Measurements from ENCODE around the gene C5orf52. TPM values are rescaled to one million over a fixed set of nuclear protein-coding genes. Genes with fewer than 3 reads are reported as not detected.

C5orf52 gene
- not detected for total RNA-seq

- ATAC-seq (peak; percentile 51 to 60), DNase-seq (ENCODE audit: low spot score in 2 of 2) (peak in 1 of 2 donors; percentile 35)
- Mint-ChIP-seq H3K27ac (peak within 1 kb of the TSS; percentile 29 to 67), H3K36me3 (peaks cover 14 to 18% of the 10 kb centered on the region in 2 donors), H3K9me3 (peaks cover under 1 to 6% of the 10 kb centered on the region in 2 donors)
These were observed at the start of gene C5orf52 for GRCh38 chr5:157670662-157671591. C5orf52 (plus strand) TSS chr5:157671533; CDS start chr5:157671615, 82 bp downstream.

- Mint-ChIP-seq H3K9me3 (peaks cover 0 to 26% of the 10 kb centered on the region in 2 donors), H3K27ac (no peak overlapping the region), H3K36me3 (peaks cover 0 to 9% of the 10 kb centered on the region in 2 donors)
- ATAC-seq (no peak), DNase-seq (ENCODE audit: low spot score in 2 of 2) (no peak)
These were observed 47.2 kb upstream of the C5orf52 start for GRCh38 chr5:157624144-157624543.

GRCh38 chr5:157626831-157627230, 44.5 kb upstream of the C5orf52 start:
- peaks cover 0 to 24% of the 10 kb centered on the region in 2 donors for H3K9me3 Mint-ChIP-seq
- no peaks in the 10 kb centered on the region for H3K36me3 Mint-ChIP-seq
- DNase-seq (ENCODE audit: low spot score in 2 of 2) (no peak), ATAC-seq (no peak)
- H3K27ac Mint-ChIP-seq, result no peak overlapping the region

- peaks cover 0 to 6% of the 10 kb centered on the region in 2 donors for H3K9me3 Mint-ChIP-seq
These were observed 41.0 kb upstream of the C5orf52 start for GRCh38 chr5:157630341-157630740.

GRCh38 chr5:157640406-157641066, 30.8 kb upstream of the C5orf52 start:
- Mint-ChIP-seq H3K36me3 (no peaks in the 10 kb centered on the region), H3K27ac (no peak overlapping the region), H3K9me3 (no peaks in the 10 kb centered on the region)
- DNase-seq (ENCODE audit: low spot score in 2 of 2), result no peak
- ATAC-seq, result no peak

More at GRCh38 chr5:157630341-157630740, 41.0 kb upstream of the C5orf52 start:
- no peaks in the 10 kb centered on the region for H3K36me3 Mint-ChIP-seq
- no peak overlapping the region for H3K27ac Mint-ChIP-seq
- ATAC-seq, result no peak
- DNase-seq (ENCODE audit: low spot score in 2 of 2), result no peak

GRCh38 chr5:157648275-157648990, 22.9 kb upstream of the C5orf52 start:
- Mint-ChIP-seq H3K36me3 (peaks cover 13 to 16% of the 10 kb centered on the region in 2 donors), H3K9me3 (peaks cover 12% of the 10 kb centered on the region in 2 donors), H3K27ac (no peak overlapping the region)
- ATAC-seq (no peak), DNase-seq (ENCODE audit: low spot score in 2 of 2) (no peak)

- no peak for DNase-seq (ENCODE audit: low spot score in 2 of 2)
- Mint-ChIP-seq H3K27ac (no peak overlapping the region), H3K36me3 (peaks cover 16 to 20% of the 10 kb centered on the region in 2 donors)
These were observed 22.2 kb upstream of the C5orf52 start for GRCh38 chr5:157649101-157649500.

GRCh38 chr5:157650991-157651611, 20.2 kb upstream of the C5orf52 start:
- ATAC-seq, result no peak
- DNase-seq (ENCODE audit: low spot score in 2 of 2), result no peak
- peaks cover 20 to 32% of the 10 kb centered on the region in 2 donors for H3K9me3 Mint-ChIP-seq
- H3K36me3 Mint-ChIP-seq, result peaks cover 21 to 34% of the 10 kb centered on the region in 2 donors
- peak overlapping the region in 1 of 2 donors; percentile 82 for H3K27ac Mint-ChIP-seq

More at GRCh38 chr5:157649101-157649500, 22.2 kb upstream of the C5orf52 start:
- no peak for ATAC-seq
- peaks cover 15% of the 10 kb centered on the region in 2 donors for H3K9me3 Mint-ChIP-seq

GRCh38 chr5:157651623-157652376, 19.5 kb upstream of the C5orf52 start:
- H3K27ac Mint-ChIP-seq, result peak overlapping the region; percentile 70 to 82
- DNase-seq (ENCODE audit: low spot score in 2 of 2), result peak; percentile 76 to 87
- peaks cover 21 to 41% of the 10 kb centered on the region in 2 donors for H3K36me3 Mint-ChIP-seq
- ATAC-seq, result peak; percentile 97 to 99
- peaks cover 25 to 38% of the 10 kb centered on the region in 2 donors for H3K9me3 Mint-ChIP-seq

GRCh38 chr5:157652377-157652692, 19.0 kb upstream of the C5orf52 start, which contains the start of gene SOX30:
SOX30 (minus strand) TSS chr5:157652438; CDS start chr5:157652078, 360 bp downstream.
- Mint-ChIP-seq H3K27ac (peak within 1 kb of the TSS; percentile 70 to 82), H3K36me3 (peaks cover 21 to 42% of the 10 kb centered on the region in 2 donors), H3K9me3 (peaks cover 25 to 38% of the 10 kb centered on the region in 2 donors)
- ATAC-seq (no peak), DNase-seq (ENCODE audit: low spot score in 2 of 2) (no peak)

GRCh38 chr5:157657516-157657915, 13.8 kb upstream of the C5orf52 start:
- ATAC-seq (no peak), DNase-seq (ENCODE audit: low spot score in 2 of 2) (no peak)
- Mint-ChIP-seq H3K36me3 (peaks cover 29 to 52% of the 10 kb centered on the region in 2 donors), H3K9me3 (peaks cover 20 to 54% of the 10 kb centered on the region in 2 donors), H3K27ac (no peak overlapping the region)

- no peak overlapping the region for H3K27ac Mint-ChIP-seq
- peaks cover 10 to 43% of the 10 kb centered on the region in 2 donors for H3K9me3 Mint-ChIP-seq
- ATAC-seq (no peak), DNase-seq (ENCODE audit: low spot score in 2 of 2) (no peak)
- H3K36me3 Mint-ChIP-seq, result peaks cover 18 to 42% of the 10 kb centered on the region in 2 donors
These were observed 12.4 kb upstream of the C5orf52 start for GRCh38 chr5:157658893-157659292.

GRCh38 chr5:157659868-157660660, 11.3 kb upstream of the C5orf52 start:
- H3K27ac Mint-ChIP-seq, result no peak overlapping the region

GRCh38 chr5:157665467-157666070, 5.8 kb upstream of the C5orf52 start:
- Mint-ChIP-seq H3K27ac (no peak overlapping the region), H3K36me3 (peaks cover 7 to 18% of the 10 kb centered on the region in 2 donors), H3K9me3 (peaks cover 4 to 9% of the 10 kb centered on the region in 2 donors)
- DNase-seq (ENCODE audit: low spot score in 2 of 2) (no peak), ATAC-seq (no peak)

More at GRCh38 chr5:157659868-157660660, 11.3 kb upstream of the C5orf52 start:
- peaks cover 10 to 37% of the 10 kb centered on the region in 2 donors for H3K9me3 Mint-ChIP-seq
- ATAC-seq (no peak), DNase-seq (ENCODE audit: low spot score in 2 of 2) (no peak)
- H3K36me3 Mint-ChIP-seq, result peaks cover 23 to 39% of the 10 kb centered on the region in 2 donors

Data from activated naive CD4-positive, alpha-beta T cell treated with anti-CD3 and anti-CD28 coated beads, Interleukin-2, amount 50 U/mL, for 72 hours (primary cell).